IPS DF 4.7 (cell line): Measurements from ENCODE around the gene NUAK2.

Experiments
- DNase-seq: peaks from one replicate; pipeline ENCODE4 v3.0.0-alpha.2; 2013; ENCODE audit warnings: low spot score; ENCODE audit errors: extremely low read depth

NUAK2 gene

DNA sequence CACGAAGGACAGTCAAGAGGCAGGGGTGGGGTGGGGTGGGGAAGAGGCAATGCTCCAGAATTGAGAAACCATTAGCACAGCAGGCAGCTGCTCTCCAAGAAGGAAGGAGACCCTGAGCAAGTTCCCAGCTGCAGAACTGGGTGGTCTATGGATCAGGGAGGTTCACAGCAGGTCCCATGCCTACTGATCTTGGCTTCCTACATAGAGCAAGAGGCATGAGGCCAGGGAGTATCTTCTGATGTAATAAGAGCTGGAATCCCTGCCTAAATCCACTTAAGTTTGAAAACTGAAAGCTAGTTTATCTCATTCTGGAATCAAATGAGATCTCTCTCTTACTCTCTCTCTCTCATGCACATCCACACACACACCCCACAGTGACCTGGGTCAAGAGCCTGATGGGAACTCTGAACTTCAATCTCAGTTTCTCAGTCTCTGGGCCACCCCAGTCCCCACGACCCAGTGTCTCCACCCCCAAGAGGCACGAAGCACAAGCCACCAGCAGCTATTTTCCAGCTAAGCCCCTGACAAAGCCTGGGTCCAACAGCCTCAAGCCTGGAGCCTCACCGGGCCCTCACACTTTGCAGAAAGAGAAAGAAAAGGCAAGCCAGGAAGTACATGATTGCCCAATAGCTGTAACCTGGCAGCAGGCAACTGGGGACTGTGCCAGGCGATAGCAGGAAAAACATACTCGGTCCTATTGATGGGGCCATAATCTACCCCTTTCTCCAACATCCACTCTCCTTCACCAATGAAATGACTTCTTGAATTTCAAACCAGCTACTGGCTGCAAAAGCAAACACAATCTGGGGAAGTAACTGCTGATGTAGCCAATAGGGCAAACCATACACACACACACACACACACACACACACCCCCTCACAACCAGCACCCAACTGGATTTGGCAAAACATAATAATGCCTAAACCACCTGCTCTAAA, 2.2 kb downstream of the NUAK2 start:
- no peak for DNase-seq

DNA sequence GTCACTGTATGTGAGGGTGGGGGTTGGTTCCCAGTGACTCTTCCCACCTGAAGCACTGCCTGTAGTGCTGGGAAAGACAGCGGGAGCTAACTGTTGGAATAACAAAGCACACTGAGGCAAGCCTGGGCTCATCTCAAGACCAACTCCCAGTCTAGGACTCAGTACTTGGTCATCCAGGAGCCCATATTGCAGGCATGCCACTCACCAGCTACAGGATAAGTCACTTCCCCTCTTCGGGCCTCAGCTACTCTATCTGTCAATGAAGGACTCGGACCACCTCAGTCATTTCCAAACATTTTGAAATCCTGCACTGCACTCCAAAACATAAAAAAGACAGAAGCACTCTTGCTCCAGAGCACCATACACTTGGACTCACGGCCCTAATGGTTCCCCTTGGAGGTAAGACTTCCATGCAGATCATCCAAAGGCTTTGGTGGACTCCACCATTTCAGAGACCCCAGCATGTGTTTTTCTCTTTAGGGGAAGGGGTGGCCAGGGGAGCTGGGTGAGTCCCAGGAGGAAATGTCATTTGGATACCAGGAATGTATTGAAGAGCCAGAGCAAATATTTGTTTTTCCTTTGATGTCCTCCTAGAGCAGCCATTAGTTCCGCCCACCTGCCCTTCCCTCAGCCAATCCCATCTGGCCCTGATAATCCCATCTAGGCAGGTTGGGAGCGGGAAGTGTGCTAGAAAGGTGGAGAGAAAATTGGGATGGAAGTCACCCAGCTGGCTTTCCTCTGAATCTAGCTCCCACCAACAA, 3.1 kb downstream of the NUAK2 start:
- no peak for DNase-seq

GRCh38 chr1:205317311-205317917, 4.1 kb downstream of the NUAK2 start:
- no peak for DNase-seq

- no peak for DNase-seq
These were observed 5.4 kb downstream of the NUAK2 start for GRCh38 chr1:205316161-205316566.

DNA sequence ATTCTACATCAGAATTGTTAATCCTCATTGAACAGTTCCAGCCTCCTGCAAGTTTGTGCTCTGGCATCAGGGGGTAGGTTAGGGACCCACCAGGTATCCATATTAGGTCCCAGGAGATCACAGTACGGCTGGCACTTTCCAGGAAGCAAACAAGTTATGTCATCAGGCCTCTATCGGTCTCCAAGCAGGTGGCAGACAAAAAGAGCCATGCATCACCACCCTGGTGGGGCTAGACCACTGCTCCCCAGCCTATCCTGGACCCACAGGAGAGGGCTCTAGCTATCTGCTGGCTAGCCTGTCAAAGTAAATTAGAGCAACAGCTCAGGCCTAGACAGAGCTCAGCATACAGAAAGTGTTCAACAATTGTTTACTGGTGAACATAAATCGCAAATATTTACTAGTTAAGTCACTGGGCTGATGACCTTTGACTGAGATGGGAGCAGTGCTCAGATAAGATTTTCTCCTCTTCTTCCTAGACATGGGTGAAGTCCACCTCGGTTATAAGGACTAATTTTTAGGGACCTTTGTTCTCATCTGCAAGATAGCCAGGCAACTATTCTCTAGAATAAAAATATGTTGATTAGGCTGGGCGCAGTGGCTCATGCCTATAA, 6.4 kb downstream of the NUAK2 start:
- no peak for DNase-seq

DNA sequence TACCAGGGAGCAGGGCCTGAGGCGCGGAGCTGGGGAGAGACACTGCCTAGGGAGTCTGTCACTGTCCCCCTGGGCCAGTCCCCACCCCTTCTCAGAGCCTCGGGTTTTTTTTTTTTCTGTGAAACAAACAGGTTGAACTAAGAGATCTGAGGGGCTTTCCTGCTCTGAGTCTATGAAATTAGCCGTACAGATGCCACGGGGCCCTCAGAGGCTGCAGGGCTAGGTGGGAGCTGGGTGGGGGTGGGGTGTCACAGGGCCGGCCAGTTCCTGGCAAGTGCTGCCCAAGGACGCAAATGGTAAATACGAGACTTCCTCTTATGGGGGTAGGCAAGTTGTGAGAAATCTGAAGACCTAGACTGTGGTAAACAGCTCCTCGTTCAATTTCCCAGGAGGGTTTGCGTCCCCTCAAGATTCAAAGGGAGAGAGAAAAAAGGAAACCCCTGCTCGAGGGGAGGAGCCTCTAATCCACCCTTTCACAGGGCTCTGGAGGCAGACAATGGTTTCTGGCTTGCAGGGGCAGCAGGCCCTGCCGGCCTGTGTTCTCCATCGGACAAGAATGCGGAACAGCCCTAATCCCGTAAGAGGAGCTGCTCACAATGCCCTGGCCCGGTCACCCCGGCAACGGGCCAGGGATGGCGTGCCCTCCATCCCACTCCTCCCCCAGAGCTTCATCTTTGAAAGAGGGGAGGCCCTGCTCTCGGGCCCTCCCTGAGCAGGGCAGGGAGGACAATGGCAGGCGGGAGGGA, 7.8 kb downstream of the NUAK2 start:
- DNase-seq, result no peak

GRCh38 chr1:205312866-205313562, 8.5 kb downstream of the NUAK2 start:
- DNase-seq, result no peak

- DNase-seq, result no peak
These were observed 10.4 kb downstream of the NUAK2 start for GRCh38 chr1:205310976-205311704.

DNA sequence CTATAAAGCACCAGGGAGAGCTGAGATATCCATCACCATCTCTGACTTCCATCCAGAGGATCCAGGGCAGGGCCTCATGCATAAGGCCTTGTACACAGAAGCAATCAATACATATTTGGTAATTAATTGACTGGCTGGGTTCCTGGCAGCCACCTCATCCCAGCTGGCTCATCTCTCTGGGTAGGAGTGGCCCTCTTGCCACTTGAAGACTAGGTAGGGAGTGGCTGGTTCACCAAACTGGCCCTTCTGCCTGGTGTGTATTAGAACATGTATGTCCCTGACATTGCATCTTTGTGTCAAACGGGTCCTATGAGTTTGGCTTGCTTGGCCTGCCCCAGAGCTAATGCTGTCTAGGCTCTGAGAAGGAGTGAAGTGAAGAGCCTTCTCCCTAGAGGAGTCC, 11.8 kb downstream of the NUAK2 start:
- no peak for DNase-seq

DNA sequence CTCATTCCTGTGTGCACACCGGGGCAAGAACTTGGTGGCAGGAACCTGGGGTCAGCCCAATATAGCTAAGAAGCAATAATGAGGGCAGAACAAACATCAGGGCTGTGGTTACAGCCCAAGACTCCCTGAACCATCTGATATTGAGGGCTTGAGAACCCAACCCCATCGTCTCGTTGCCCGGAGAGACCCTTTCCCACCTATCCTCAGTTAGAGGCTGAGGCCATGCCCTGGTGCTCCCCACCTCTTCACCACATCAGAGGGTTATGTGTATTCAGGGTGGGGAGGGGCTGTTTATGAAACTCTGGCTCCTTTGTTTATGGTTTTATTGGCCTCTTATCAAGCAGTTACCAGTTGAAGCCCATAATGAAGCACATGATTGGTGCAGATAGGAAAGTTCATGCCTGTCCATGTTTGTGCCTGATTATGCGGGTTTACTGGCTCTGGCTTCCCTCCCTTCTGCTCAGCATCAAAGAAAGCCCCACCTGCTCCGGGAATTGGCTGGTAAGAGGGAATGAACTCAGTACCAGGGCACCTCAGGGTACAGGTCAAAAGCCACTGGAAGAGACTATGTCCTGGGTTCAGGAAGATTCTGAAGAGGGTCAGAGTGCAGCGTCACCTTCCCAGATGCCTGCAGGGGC, 14.5 kb downstream of the NUAK2 start:
- no peak for DNase-seq

DNA sequence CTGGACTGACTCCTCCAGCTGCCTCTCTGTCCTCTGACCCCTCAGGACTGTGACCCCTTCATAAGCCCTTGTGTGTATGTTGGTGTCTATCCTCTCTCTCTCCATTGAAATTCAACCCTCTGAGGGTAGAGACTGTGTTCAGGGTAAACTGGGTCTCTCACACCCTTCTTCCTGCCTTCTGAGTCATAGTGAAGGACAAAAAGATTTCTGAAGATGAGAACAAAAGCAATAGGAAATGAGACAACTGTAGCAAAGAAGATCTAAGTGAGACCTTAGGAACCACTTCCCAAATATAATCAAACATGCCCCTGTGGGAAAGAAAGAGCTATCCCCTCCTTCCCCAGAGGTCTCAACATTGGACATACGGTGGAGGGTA, 16.9 kb downstream of the NUAK2 start:
- DNase-seq, result no peak

- no peak for DNase-seq
These were observed 17.4 kb downstream of the NUAK2 start for GRCh38 chr1:205304046-205304694.

DNA sequence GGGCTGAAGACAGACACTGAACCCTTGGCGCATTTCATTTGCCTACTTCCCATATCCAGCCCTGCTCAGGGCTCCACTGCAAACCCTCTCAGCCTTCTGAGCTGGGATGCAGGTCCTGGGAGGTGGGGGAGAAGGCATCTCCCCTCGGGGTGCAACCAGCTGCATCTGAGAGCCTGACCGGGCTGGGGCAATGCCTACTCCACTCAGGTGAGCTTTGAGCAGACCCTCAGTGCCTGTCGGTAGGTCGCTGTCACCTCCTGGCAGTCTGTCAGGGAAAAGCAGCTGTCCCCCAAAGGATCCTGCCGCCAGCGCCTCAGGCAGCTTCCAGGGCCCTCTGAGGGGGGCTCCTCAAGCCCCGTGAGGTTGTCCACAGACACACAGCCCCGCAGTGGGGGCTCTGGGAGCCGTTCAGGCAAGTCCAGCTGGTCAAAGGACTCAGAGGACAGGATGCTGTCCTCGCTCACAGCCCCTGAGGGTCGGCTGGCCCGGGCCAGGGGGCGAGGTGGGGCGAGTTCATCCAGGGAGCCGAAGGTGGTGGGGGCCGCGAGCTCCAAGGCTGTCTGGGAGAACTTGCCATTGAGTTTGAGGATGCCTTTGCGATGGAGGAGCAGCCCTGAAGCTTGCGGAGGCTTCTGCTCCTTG, 18.2 kb downstream of the NUAK2 start:
- DNase-seq, result no peak

- no peak for DNase-seq
These were observed 19.5 kb downstream of the NUAK2 start for GRCh38 chr1:205301842-205302588.

GRCh38 chr1:205301205-205301821, 20.2 kb downstream of the NUAK2 start:
- DNase-seq, result peak; percentile 97

GRCh38 chr1:205300149-205300548, 21.4 kb downstream of the NUAK2 start:
- no peak for DNase-seq
